ENCODE results near the gene AQP2.
"Not testable (repeated sequence)": the region's sequence is repeated elsewhere in the genome, so short reads cannot be mapped to it uniquely, and the experiment has no call there.

Gene AQP2

GRCh38 chr12:49987625-49988303, 37.2 kb downstream of the AQP2 start:
- no peak for DNase-seq (ENCODE audit: low read depth)

GRCh38 chr12:49989400-49989799, 38.9 kb downstream of the AQP2 start:
- not testable (repeated sequence) for DNase-seq (ENCODE audit: low read depth)

GRCh38 chr12:49990273-49990672, 39.7 kb downstream of the AQP2 start:
- no peak for DNase-seq (ENCODE audit: low read depth)

GRCh38 chr12:49998453-49998852, 47.9 kb downstream of the AQP2 start:
- DNase-seq (ENCODE audit: low read depth): no peak

- no peak for DNase-seq (ENCODE audit: low read depth)
Measured at GRCh38 chr12:50003595-50003994, 53.1 kb downstream of the AQP2 start.

- no peak for DNase-seq (ENCODE audit: low read depth)
Measured at GRCh38 chr12:50004696-50005095, 54.2 kb downstream of the AQP2 start.

- no peak for DNase-seq (ENCODE audit: low read depth)
Measured at GRCh38 chr12:50005175-50005574, 54.6 kb downstream of the AQP2 start.

GRCh38 chr12:50006280-50006679, 55.7 kb downstream of the AQP2 start:
- no peak for DNase-seq (ENCODE audit: low read depth)

- peak; percentile 78 for DNase-seq (ENCODE audit: low read depth)
Measured at GRCh38 chr12:50006754-50007442, 56.4 kb downstream of the AQP2 start.

All from ELR (cell line).